NCI-H146 treated with DMSO at 0.1 percent for 48 hours (cell line): ENCODE results near the gene ADAMTS6.

ENCODE experiments used
- DNase-seq: peaks from one replicate; lab custom pipeline; 2025; ENCODE audit not compliant: unreplicated experiment; lab: John Stamatoyannopoulos, UW

The ADAMTS6 gene

GRCh38 chr5:65151614-65152013 lies 330.1 kb downstream of the ADAMTS6 start:
- no peak for DNase-seq

- DNase-seq, result no peak
Measured at GRCh38 chr5:65150599-65151304, 331.0 kb downstream of the ADAMTS6 start.

DNA sequence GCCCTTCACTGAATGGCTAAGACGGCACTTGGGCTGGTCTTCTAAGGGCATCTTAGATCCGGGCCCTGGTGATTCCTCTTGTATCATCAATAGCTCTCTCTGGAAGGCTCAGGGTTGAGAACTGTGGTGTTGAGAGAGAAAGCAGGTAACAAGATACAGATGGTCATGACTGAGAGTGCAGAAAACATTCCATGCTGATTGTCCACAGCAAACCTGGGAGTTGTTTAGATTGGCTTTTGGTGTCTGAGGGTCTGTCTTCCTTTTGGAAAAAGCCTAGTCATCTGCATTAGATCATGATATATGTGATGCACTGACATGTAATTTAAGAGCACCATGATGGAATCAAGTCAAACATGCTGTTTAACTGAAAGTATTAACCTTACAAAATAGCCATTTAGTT lies 331.9 kb downstream of the ADAMTS6 start:
- no peak for DNase-seq

- no peak for DNase-seq
Measured at GRCh38 chr5:65144136-65144871, 337.4 kb downstream of the ADAMTS6 start.

DNA sequence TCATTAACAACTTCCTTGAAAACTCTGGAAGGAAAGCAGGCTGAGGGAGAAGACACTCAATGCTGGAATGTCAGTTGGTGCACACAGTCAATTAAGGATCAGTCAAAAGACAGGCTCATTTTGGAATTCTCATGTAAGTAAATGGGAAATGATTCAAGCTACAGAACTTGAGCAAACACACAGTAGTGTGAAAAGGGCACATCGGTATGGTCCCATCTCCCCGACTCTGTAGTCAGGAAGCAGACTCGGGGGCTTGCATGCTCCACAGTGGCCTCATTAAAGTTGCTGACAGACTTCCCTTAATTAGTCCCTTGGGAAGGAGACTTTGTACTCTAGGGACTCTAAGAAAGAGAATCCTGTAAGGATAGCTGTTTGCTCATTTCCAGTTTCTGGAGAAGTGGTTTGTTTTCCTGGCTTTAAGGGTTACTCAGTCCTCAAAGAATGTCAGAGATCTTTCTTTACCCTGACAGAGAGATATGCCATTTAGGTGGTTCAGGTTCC lies 339.2 kb downstream of the ADAMTS6 start:
- no peak for DNase-seq

DNA sequence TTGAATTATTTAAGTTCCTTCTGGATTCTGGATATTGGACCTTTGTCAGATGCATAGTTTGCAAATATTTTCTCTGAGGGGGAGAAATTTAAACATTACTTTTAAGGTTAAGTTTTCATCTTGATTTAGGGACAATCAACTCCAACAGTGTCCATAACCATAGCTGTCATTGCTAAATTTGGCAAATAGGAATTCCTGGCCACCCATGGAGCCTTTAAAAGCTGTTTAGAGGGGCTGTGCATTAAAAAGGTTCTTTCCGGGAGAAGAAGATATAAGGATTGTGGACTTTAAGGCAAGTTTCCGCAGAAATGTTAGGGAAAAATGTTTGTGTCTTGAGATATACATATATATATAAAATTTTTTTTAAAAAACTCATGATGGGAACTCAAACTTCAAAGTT lies 339.7 kb downstream of the ADAMTS6 start:
- no peak for DNase-seq

DNA sequence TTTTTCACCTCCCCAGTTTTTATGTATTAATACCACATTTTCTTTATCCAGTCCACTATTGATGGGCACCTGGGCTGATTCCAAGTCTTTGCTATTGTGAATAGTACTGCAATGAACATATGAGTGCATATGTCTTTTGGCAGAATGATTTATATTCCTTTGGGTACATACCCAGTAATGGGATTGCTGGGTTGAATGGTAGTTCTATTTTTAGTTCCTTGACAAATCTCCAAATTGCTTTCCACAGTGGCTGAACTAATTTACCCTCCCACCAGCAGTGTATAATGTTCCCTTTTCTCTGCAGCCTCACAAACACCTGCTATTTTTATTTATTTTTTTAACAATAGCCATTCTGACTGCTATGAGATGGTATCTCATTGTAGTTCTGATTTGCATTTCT lies 340.2 kb downstream of the ADAMTS6 start:
- peak; percentile 48 for DNase-seq

- no peak for DNase-seq
Measured at GRCh38 chr5:65137631-65138030, 344.1 kb downstream of the ADAMTS6 start.

DNA sequence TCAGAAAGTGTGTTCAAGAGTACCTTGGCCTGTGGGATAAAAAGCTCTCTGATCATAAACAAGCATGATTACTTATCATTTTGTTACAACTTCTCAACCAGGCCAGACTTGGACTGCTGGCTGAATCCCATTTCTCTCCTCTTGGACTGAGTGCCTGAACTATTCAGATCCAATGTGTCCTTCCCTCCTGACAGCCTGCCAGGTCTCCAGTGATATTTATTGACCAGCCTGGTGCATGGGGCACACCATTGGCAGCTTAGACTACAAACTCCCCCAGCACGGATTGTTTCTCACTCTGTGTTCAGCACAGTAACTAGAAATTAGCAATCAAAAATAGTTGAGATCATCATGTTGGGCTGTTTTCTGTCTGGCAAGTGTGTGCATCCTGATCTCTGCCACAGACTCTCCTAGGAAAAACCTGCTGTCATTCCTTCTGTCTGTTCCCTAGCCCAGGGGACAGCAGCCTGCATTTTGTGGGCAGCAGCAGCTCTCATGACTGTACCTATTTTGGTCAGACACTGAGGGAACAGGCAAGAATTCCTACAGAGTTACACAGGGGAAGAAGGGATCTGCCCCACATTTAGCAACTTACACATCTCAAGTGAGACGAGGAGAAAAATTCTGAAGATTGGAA lies 348.1 kb downstream of the ADAMTS6 start:
- DNase-seq, result no peak

DNA sequence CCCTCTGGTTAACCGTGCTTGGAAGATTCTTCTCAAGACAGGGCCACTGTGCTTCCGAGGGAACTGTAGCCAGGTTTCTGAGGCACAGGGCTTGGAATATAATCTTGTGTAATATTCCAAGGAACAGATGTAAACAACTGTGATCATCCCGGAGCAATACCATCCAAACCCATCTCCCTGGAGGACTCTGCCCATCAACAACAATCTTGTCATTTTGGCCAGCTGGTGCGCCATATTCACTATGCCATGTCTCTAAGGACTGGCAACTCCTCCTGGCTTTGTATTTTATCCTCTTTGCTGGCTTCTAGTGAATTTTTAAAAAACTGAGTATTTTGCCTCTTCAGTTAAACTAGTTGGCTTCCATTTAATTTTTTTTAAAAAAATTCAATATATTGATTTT lies 349.3 kb downstream of the ADAMTS6 start:
- no peak for DNase-seq

DNA sequence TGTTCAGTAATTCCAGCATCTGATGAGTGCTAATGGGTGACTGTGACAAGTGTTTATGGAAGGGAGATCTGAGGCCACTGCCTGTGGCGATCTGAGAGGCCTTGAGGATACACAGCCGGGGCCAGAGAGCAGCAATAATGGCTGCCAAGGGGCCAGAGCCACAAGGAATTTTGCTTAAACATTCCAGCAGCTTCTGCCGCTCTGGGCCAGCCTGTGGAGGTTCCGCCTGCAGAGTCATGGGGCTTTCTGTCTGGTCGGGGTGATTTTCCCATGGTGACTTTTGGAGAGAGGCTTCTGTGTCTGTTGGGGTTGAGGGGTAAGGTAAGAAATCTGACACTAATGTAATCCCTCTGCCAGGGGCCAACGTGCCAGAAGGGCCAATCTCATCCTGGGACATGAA lies 353.5 kb downstream of the ADAMTS6 start:
- no peak for DNase-seq

DNA sequence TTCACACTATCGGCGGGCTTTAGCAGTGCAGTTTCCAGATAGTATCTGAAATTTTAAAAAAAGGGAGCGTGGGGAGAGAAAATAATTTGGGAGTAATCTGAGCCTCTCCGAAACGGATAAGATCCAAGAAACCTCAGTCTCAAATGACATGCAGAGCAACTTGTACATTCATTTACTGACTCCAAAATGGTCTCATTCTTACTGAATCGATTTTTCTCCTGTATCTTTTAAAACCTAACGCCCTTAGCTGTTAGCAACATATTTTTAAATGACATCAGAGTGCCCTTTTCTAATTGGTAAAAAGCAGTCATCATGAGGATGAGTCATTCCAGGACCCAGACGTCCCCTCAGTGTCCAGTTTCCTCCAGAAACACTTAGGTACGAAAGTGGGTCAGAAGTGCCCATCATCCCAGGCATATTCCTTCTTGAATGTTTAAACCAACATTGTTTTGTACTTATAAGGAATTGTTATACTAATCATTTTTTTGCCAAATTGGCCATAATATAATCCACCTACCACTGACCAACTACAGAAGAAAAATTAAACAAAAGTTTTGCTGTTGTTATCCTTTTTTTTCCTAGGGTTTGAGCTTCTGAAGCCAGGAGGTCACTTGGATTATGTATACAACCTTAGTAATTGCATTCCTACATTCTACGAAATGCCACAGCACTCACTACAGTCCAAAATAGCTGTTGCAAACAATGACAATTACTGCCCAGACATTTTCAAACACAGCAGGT lies 354.4 kb downstream of the ADAMTS6 start:
- DNase-seq, result no peak

DNA sequence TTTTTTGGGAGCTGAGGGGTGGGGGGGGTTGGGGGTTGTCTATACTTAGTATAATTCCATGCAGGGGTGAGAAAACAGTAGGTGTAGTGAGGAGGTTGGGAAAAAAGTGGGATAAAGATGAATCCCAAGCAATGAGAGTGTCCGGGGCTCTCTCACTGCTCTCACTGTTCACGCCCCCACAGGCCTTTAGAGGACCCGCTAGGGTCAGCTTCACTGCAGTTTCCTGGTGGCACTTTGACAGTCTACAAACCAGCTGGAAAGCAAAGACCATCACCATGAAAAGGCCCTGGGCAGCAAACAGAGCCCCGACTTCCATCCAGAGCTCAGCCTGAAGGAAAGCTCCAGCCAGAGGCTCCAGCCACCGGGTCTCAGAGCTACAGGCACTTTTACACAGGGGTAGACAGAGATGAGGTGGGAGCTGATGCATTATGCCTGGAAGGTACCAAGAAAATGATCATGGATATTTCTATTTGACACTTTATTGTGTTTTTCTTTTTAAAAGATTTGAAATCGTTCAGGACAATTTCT lies 355.1 kb downstream of the ADAMTS6 start:
- DNase-seq, result no peak

GRCh38 chr5:65125591-65126541 lies 355.9 kb downstream of the ADAMTS6 start:
- peak; percentile 8 for DNase-seq

DNA sequence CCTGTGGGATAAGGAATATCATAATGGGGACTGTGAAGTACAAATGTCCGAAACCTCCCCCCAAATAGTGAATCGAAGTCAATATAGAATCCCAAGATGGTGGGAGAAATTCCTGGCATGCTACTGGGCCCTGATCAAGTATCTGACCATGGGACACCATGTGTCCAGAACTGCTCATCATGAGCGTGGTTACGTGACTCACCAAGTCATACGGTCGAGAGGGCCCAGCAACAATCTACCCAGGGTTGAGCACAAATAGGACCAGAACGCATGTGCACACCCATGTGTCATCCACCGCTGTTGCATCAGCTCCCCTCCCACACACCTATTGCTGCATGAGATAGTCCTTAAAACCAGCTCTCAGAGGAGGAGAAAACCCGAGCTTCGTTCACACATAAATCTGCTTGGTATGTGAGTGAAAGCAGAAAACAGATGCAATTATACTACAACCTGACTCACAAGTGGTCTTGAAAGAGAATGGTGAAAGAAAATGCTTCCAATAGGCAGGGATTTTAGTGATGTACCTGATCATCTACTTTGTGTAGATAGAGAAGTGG lies 359.8 kb downstream of the ADAMTS6 start:
- no peak for DNase-seq

GRCh38 chr5:65120371-65120967 lies 361.3 kb downstream of the ADAMTS6 start:
- peak; percentile 6 for DNase-seq

DNA sequence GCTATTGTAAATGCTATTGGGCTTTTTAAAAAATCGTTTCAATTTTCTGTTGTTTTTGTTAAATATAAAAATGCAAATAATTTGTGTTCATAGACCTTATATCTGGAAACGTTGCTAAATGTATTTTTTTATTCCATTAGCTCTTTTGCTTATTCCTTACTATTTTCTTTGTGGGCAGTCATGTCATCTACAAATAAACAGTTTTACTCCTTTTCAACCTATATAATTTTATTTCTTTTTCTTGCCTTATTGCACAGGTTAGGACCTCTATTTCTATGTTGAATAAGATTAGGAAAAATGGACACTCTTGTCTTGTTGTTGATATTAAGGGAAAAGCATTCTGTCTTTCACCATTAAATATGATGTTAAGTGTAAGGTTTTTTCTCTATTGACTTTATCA lies 364.2 kb downstream of the ADAMTS6 start:
- DNase-seq, result no peak

DNA sequence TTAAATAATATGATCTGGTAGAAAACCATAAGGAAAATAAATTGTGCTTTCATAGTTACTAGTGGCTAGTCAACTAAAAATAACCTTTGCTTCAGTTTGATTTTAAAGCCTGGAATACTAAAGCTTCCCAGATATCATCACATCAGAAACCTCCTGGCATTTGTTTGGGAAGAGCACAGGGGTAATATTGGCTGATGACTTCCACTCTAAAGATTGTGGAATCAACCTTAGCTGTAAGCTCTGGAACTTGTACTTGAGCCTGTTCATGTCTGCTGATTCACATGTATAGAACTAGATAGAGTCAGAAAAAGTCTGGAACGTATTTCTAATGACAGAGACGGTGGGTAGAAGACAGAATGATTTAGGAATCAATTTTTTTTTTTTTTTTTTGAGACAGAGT lies 367.9 kb downstream of the ADAMTS6 start:
- DNase-seq, result no peak

- DNase-seq, result no peak
Measured at GRCh38 chr5:65111961-65112658, 369.6 kb downstream of the ADAMTS6 start.
